Activated CD4-positive, alpha-beta T cell treated with anti-CD3 and anti-CD28 coated beads, Interleukin-2, amount 50 U/mL, for 4 hours (primary cell): Measurements from ENCODE around the gene PRR5L.

ENCODE experiments used
- DNase-seq, 2 experiments: peaks; one replicate each; pipeline ENCODE4 v3.0.0-alpha.2; 2020

The PRR5L gene

GRCh38 chr11:36361472-36361871 is 65.4 kb downstream of the PRR5L start:
- DNase-seq = no peak

- no peak for DNase-seq
These were observed 65.9 kb downstream of the PRR5L start for GRCh38 chr11:36361901-36362391.

DNA sequence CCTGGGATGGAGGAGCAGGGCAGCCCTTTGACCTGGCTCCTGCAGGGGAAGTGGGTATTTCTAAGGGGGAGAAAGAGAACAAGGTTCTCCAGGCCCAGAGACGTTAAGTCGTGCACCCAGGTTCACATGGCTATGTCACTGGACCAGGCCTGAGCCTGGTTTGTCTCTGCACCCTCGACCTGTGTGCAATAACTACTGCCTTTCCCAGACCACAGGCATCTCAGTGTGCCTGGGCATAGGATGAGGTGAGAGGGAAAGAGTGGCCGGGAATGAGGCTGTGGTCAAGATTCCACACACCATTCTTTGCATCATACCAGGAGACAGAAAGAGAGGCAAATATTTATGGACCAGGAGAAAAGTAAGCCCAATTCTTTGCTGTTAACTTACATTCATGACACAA is 66.8 kb downstream of the PRR5L start:
- DNase-seq = no peak

DNA sequence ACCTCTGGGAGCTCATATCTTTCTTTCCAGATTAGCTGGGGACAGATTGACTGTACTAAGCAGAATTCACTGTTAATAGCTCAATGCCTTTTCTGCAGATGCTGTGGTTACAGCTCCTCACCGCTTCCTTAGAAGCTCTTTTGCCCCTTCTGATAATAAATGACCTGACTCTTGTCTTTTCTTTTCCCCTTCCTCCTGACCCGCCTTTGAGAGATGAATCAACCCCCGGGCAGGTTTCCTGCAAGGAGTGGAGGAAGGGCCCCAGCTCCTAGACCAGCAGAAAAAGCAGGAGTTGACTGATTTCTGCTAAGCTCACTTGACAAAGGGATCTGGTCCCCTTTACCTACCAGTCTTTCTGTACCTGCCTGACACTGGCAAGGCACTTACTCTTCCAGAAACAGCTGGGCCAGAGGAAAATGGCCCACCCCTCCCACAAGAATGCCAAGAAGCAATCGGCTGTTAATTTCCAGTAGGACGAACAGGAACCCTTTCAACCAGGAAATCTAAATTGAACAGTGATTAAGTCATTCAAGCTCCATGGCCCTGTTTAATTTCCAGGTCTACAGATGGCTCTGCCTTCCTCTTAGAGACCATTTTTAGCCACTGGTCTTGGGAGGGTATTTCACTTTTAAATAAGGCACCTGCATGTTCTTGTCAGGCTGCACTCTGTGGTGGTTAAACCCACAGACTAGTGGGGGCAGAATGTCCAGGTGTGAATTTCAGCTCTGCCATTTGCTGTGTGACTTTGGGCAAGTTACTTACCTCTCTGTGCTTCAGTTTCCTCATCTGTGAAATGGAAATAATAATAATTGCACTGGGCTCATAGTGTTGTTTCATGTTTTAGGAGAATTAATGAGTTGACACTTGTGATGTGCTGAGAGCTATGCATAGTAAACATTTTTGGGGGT is 67.5 kb downstream of the PRR5L start:
- no peak for DNase-seq

DNA sequence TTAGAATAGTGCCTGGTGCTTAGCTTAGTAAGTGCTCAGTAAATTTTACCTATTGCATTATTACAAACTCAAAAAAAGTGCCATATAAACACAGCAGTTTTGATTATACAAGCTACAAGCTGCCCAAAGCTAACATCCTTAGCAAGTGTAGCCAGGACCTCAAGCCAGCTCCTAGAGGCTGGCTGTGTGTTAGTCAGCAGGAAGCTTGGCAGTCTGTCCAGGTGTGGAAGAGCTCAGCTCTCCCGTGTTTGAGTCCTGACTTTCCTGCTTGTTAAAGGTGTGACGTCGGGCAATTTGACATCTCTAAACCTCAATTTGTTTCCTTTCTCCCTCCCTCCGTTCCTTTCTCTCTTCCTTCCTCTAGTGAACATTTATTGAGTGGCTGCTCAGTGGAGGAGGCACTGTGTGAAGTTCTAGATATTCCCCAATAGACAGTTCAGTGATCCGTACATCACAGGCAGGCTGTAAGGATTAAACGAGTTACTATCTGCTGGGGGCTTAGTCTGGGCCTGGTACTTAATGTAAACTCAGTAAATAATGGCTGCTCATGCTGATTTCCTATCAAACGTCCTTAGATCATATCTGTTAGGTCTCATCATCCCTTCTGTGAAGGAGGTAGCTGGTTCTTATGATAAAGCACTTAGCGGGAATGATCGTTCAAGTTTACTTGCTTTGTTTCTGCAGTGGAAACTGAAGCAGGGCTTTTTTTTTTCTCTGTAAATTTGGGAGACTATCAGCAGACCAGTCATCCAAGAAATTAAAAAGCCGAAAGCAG is 68.7 kb downstream of the PRR5L start:
- DNase-seq = no peak

GRCh38 chr11:36365907-36366306 is 69.8 kb downstream of the PRR5L start:
- no peak for DNase-seq

GRCh38 chr11:36367806-36368680 is 72.0 kb downstream of the PRR5L start:
- no peak for DNase-seq

GRCh38 chr11:36371181-36371580 is 75.1 kb downstream of the PRR5L start:
- DNase-seq = no peak

GRCh38 chr11:36371590-36371989 is 75.5 kb downstream of the PRR5L start:
- DNase-seq = no peak

DNA sequence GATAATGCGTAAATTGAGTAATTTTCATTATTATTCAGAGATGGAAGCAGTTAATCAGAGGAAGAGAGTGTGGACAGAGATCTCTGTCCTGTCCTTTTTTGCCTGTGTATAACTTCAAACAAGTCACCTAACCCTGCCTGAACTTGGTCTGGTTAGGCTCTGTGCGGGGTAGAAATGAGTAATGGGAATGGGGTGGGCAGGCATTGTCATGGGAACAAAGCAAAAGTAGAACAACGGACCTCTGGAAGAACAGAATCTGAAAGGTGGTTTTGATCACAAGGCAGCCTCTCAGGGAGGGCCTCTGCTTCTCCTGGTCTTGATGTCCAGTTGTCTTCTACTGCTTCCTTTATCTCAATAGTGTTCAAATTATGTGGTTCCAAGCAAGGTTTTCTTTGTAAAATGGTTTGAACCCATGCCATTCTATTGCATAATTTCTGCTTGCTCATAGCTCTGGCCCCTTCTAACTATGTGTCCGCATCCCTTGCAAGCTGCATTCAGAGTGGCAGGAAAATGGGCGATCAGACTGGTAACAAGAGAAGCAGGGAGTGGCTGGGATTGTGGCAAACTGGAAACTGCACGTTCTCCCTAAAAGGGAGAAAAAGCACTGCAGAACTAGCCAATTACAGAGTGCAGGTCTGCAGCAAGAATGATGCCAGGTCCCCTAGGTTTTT is 76.1 kb downstream of the PRR5L start:
- no peak for DNase-seq

DNA sequence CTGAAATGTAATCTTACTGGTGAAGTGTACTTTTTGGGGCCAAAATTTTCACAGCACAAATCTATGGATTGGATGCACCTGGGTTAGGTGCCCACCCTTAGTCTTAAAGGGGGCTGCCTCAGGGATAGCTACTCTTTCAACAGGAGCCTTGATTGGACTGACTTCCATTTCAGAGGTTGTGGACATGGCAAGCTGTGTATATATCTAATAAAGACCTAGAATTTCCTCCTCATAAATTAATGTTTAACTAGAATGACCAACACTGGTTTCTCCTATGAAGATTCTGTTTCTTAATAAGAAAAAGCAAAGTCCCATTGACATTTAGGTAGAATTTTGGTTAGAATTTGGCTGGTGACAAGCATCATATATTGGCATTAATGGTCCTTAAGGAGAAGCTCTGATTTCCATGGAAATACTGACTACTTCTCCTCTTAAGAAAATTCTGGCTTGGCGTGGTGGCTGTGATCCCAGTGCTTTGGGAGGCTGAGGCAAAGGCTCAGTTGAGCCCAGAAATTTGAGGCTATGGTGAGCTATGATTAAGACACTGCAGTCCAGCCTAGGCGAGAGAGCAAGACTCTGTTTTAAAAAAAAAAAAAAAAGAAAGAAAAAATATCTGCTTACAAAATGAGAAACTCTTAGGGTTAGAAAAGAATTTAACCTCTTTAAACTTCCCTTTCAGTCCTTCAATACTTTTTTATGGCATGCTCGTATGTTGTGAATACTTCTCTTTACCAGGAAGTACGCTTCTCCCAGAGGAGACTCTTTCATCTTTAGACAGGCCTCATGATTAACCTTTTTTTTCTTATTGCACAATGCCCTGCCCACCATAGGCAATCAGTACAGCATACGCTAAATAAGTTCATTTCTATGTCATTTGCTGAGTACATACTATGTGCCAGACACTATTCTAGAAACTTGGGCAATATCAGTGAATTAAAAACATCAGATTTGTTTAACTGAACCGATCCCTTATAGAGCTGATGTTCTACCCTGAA is 77.2 kb downstream of the PRR5L start:
- DNase-seq = no peak

DNA sequence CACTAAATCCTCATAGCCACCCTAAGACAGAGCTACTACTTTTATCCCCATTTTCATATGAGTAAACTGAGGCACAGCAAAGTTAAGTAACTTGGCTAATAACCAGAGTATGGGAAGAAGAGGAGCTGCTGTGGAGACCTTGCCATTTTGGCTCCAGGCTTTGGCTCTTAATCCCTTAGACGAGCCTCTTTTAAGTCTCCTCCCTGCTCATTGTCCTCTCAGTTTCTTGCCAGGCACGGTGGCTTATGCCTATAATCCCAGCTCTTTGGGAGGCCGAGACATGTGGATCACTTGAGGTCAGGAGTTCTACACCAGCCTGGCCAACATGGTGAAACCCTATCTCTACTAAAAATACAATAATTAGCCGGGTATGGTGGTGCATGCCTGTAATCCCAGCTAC is 78.6 kb downstream of the PRR5L start:
- DNase-seq = no peak

DNA sequence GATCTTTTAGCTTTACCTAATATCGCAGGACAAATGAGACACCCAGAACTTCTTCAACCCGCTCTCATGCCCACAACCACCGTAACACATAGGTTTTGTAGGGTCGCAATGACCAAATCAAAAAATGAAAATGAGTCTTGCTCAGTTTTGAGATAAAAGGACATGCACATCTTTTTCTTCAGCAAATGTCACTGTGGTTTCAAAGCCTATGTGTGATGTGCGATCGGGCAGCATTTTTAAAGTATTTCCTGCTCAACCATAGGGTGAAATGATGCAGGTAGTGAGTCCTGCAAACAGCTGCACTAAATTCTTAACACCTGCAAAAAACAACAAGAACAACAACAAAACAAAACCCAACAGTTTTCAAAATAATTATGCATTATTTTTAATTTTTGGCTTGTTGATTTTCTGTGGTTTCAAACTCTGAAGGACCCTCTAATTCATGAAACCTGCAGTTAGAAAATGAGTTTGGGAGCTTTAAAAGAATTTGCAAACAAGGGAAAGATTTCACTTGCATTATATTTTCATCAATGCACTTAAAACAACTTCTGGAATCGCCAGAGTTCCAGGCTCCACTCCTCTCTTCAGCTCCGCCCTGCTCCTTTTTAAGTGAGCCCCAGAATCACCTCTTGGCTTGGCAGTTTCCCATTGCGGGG is 79.4 kb downstream of the PRR5L start:
- DNase-seq = no peak

DNA sequence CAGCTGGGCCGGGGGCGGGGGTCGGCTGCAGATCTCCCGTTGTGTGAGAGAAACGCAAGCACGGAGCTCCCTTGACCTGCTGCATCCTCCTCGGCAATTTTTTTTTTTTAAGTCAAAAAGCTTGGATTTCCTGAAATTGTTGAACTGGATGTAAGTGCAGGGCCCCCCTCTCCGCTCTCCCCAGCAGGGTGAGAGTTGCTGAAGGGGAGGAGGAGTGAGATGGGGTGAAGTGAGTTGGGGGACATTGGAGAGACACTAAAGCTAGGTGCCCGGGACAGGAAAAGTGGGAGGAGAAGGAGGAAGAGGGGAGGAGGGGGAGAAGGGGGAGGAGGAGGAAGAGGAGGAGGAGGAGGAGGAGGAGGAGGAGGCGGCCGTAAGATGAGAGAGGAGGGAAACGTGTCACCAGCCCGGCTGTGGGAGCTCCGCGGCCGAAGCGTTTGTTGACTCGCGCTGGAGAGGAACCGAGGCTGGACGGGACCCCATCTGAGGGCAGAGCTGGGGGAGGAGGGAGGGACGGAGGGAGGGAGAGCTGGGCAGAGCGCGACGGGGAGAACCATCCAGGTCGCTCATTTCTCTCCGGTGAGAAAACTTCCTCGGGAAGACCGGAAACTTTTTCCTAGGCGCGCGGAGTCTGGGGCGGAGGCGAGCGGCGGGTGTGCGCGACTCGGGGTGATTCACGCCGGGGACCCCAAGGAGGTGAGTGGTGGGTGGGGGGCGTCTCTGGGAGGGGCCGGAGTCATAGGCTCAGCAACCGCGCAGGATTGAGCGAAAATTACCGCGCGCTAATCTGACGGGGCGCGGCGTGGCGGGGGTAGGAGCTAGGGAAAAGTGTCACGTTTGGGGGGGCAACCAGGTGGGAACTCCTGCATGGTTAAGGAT is 80.2 kb downstream of the PRR5L start:
- DNase-seq = no peak

- DNase-seq = peak; percentile 35 to 42
These were observed 81.0 kb downstream of the PRR5L start for GRCh38 chr11:36376888-36377758.

GRCh38 chr11:36377759-36378564 is 81.9 kb downstream of the PRR5L start:
- DNase-seq = no peak

- DNase-seq = no peak
These were observed 83.6 kb downstream of the PRR5L start for GRCh38 chr11:36379653-36380052.
